ENCODE results near the gene ERBB3. TPM values are rescaled to one million over a fixed set of nuclear protein-coding genes. Genes with fewer than 3 reads are reported as not detected.
A peak's percentile ranks its signal among the peaks of the same experiment; 100 is the strongest.
"Not testable (repeated sequence)": the region's sequence is repeated elsewhere in the genome, so short reads cannot be mapped to it uniquely, and the experiment has no call there.

ERBB3 gene
- total RNA-seq, 2 experiments from 2014 or later: 2.3 to 2.5 TPM

DNA sequence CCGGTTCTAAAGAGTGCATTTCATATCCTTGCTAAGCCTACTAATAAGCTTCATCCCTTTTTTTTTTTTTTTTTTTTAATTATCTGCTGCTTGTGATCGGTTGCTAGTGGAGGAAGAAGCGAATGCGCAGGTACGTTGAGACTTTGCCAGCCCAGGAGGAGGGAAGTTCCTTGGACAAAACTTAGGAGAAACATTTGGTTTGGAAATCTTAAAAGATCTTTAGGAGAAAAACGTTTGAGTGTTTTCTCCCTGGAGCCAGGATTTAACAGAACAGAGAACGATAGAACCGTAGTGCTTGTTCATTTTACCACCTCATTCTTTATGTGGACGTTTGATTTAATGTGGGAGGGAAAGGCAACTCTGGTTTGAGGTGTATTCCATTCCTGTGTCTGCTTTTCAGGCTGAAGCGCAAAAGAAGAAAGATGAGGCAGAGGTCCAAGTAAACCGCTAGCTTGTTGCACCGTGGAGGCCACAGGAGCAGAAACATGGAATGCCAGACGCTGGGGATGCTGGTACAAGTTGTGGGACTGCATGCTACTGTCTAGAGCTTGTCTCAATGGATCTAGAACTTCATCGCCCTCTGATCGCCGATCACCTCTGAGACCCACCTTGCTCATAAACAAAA is 37.2 kb downstream of the ERBB3 start:
- not testable (repeated sequence) for DNase-seq, H3K27me3 Mint-ChIP-seq, H3K9me3 Mint-ChIP-seq
- peaks cover 52% of the 10 kb centered on the region for H3K36me3 Mint-ChIP-seq (ENCODE audit: low read depth)
- peak overlapping the region; percentile 99 for H3K4me3 Mint-ChIP-seq
- POLR2A ChIA-PET: interaction anchor here (0.6 to 6.3 kb wide), 27 partner anchors 11 to 1404 kb away, joined by 3 to 226 read pairs (median 7); partner anchors contain the start of genes CNPY2, DDIT3, ERBB3 and ESYT1
- CTCF ChIA-PET: interaction anchor here (0.5 to 15.1 kb wide), 24 partner anchors 10 to 1654 kb away, joined by 3 to 271 read pairs (median 8); partner anchors contain the start of genes ESYT1, MYL6, MYL6B and ORMDL2
- H3K4me1 Mint-ChIP-seq: peaks cover 37% of the 10 kb centered on the region
- H3K27ac Mint-ChIP-seq: peak overlapping the region; percentile 99

DNA sequence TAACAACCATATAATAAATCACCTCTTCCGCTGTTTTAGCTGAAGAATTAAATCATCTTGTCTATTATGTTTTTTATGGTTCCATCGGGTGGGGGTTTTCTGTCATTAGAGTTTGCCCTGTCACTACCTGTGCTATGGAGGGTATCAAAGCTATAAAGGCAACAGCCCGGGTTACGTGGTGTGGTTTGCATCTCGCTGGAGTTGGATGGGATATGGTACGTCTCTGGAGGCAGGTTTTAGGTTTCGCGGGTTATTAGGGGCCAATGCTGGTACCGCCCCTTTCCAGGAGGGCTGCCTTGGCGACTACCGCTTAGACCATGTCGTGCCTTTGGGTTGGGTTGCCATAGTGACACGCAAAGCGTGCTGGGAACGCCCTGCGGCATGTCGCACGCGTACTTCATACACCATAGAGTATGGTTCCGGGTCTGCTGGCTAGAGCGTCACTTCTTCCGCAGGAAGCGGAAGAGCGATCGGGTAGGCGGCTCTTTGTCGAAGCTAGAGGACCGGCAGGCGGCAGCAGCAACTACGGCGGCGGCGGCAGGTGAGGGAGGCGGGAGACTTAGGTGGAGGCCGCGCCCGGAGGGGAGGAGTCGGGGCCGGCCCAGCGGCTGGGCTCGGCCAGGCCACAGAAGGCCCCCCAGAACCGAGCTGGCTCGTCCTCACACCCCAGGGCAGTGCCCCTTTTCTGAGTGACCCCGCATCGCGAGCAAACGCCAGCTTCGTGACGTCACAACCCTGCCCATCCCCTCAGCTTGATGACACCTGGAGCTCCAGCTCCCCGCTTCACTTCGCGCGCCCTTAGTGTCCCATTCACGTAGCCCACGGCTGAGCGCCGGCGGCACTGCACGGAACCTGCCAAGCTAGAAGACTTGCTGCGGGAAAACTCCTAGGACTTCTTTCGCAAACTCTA is 38.1 kb downstream of the ERBB3 start, which contains the start of gene ZC3H10:
Gene ZC3H10, plus strand, starts transcription at position 489 of the 910 bp plus-strand sequence. CDS start 2,297 bp downstream, outside the sequence.
- Mint-ChIP-seq H3K4me3 (peak within 1 kb of the TSS; percentile 99), H3K27ac (peak within 1 kb of the TSS; percentile 99), H3K36me3 (ENCODE audit: low read depth) (peaks cover 44% of the 10 kb centered on the region), H3K4me1 (peaks cover 40% of the 10 kb centered on the region), H3K9me3 (no peaks in the 10 kb centered on the region), H3K27me3 (no peaks in the 10 kb centered on the region)
- CTCF ChIA-PET: interaction anchor here (0.5 to 15.1 kb wide), 41 partner anchors 9 to 1467 kb away, joined by 3 to 271 read pairs (median 4); partner anchors contain the start of genes ESYT1, MYL6, MYL6B and ORMDL2
- DNase-seq: peak; percentile 99
- POLR2A ChIA-PET: interaction anchor here (0.6 to 6.3 kb wide), 39 partner anchors 11 to 1403 kb away, joined by 3 to 226 read pairs (median 5); partner anchors contain the start of genes ANKRD52, CNPY2, DDIT3 and ESYT1

GRCh38 chr12:56118688-56119357 is 38.9 kb downstream of the ERBB3 start:
- CTCF ChIA-PET: interaction anchor here (0.7 to 15.1 kb wide), 33 partner anchors 9 to 380 kb away, joined by 3 to 271 read pairs (median 5); partner anchors contain the start of genes ESYT1, MYL6, MYL6B and ORMDL2
- POLR2A ChIA-PET: interaction anchor here (0.6 to 6.3 kb wide), 34 partner anchors 10 to 1402 kb away, joined by 3 to 226 read pairs (median 5); partner anchors contain the start of genes ANKRD52, CNPY2, DDIT3 and ESYT1

GRCh38 chr12:56119361-56119796 is 39.4 kb downstream of the ERBB3 start:
- CTCF ChIA-PET: interaction anchor here (0.6 to 15.1 kb wide), 20 partner anchors 8 to 380 kb away, joined by 3 to 271 read pairs (median 12); partner anchors contain the start of genes ERBB3, ESYT1, MYL6 and MYL6B
- H3K4me3 Mint-ChIP-seq: peak overlapping the region; percentile 99
- DNase-seq: peak; percentile 67
- POLR2A ChIA-PET: interaction anchor here (1.1 to 6.3 kb wide), 12 partner anchors 9 to 330 kb away, joined by 3 to 226 read pairs (median 30); partner anchors contain the start of genes ANKRD52, ESYT1, MYL6 and MYL6B
- no peaks in the 10 kb centered on the region for H3K9me3 Mint-ChIP-seq
- H3K4me1 Mint-ChIP-seq: peaks cover 44% of the 10 kb centered on the region
- peak overlapping the region; percentile 99 for H3K27ac Mint-ChIP-seq
- H3K36me3 Mint-ChIP-seq (ENCODE audit: low read depth): peaks cover 37% of the 10 kb centered on the region
- no peaks in the 10 kb centered on the region for H3K27me3 Mint-ChIP-seq

More at GRCh38 chr12:56118688-56119357, 38.9 kb downstream of the ERBB3 start:
- no peak for DNase-seq
- peaks cover 38% of the 10 kb centered on the region for H3K36me3 Mint-ChIP-seq (ENCODE audit: low read depth)
- H3K9me3 Mint-ChIP-seq: no peaks in the 10 kb centered on the region
- no peaks in the 10 kb centered on the region for H3K27me3 Mint-ChIP-seq
- H3K4me3 Mint-ChIP-seq: peak overlapping the region; percentile 99
- H3K4me1 Mint-ChIP-seq: peaks cover 43% of the 10 kb centered on the region
- H3K27ac Mint-ChIP-seq: peak overlapping the region; percentile 99

DNA sequence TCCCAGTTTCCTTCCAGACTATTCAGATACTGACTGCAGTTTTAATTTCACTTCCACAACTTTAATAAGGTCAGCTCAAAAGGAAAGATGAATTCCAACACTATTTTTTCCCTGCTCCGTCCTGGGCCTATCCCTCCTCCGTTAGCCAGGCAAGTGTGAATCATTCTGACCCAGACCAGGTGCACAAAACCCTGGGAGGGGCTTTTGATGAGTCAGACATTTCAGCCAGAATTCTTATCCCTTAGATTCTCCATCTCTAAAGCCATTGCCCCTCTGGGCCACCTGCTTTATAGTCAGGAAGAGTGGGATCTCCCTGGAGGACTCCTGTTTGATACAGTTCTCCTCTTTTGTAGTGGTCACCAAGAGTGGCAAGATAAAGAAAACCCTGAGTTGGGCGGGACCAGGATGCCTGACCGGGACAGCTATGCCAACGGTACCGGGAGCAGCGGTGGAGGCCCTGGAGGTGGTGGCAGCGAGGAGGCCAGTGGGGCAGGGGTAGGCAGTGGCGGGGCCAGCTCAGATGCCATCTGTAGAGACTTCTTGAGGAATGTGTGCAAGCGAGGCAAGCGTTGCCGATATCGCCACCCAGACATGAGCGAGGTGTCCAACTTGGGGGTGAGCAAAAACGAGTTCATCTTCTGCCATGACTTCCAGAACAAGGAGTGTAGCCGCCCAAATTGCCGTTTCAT is 40.3 kb downstream of the ERBB3 start:
- POLR2A ChIA-PET: interaction anchor here (1.1 to 6.3 kb wide), 7 partner anchors 15 to 329 kb away, joined by 3 to 226 read pairs (median 39); partner anchors contain the start of genes MYL6, PA2G4, RNF41 and SMARCC2

DNA sequence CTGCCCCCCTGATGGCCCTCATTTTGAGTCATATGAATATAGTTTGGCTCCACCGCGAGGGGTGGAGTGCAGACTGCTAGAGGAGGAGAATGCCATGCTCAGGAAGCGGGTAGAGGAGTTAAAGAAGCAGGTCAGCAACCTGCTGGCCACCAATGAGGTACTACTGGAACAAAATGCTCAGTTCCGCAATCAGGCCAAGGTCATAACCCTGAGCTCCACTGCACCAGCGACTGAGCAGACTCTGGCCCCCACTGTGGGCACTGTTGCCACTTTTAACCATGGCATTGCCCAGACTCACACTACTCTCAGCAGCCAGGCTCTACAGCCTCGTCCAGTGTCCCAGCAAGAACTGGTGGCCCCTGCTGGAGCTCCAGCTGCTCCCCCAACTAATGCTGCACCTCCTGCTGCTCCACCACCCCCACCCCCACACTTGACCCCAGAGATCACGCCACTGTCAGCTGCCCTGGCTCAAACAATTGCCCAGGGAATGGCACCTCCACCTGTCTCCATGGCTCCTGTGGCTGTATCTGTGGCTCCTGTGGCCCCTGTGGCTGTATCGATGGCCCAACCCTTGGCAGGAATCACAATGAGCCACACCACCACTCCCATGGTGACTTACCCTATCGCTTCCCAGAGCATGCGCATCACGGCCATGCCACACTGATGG is 41.4 kb downstream of the ERBB3 start:
- peaks cover 52% of the 10 kb centered on the region for H3K4me1 Mint-ChIP-seq
- no peak overlapping the region for H3K27ac Mint-ChIP-seq
- H3K9me3 Mint-ChIP-seq: no peaks in the 10 kb centered on the region
- no peak for DNase-seq
- peaks cover 36% of the 10 kb centered on the region for H3K36me3 Mint-ChIP-seq (ENCODE audit: low read depth)
- POLR2A ChIA-PET: no interaction called here
- no peak overlapping the region for H3K4me3 Mint-ChIP-seq
- CTCF ChIA-PET: interaction anchor here (4.4 to 15.1 kb wide), 2 partner anchors 67 to 101 kb away, joined by 44 to 271 read pairs; partner anchors contain the start of genes RNF41 and SMARCC2
- no peaks in the 10 kb centered on the region for H3K27me3 Mint-ChIP-seq

More for the DNA sequence above, 40.3 kb downstream of the ERBB3 start:
- no peak overlapping the region for H3K27ac Mint-ChIP-seq
- peaks cover 47% of the 10 kb centered on the region for H3K4me1 Mint-ChIP-seq
- no peaks in the 10 kb centered on the region for H3K27me3 Mint-ChIP-seq
- H3K36me3 Mint-ChIP-seq (ENCODE audit: low read depth): peaks cover 36% of the 10 kb centered on the region
- CTCF ChIA-PET: interaction anchor here (0.6 to 15.1 kb wide), 13 partner anchors 7 to 372 kb away, joined by 3 to 271 read pairs (median 18); partner anchors contain the start of genes ERBB3, ESYT1, MYL6 and PA2G4
- no peak overlapping the region for H3K4me3 Mint-ChIP-seq
- no peaks in the 10 kb centered on the region for H3K9me3 Mint-ChIP-seq
- no peak for DNase-seq

DNA sequence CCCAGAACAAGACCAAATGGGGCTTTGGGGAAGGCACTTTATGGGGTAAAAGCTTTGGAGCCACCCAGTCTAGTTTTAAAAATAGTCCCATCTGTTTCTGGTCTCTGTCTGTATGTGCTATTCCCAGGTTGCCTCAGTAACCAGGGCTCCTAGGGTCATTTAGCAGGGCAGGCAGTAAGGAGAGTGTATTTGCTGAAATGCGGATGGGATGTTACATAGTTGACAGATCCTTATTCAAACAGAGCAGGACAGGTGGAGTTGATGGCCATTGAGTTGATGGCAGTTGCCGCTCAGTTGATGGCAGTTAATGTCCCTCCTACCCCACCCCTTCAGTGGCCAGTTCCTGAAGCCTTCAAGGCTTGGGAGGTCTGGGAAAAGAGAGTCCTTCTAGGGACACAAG is 42.7 kb downstream of the ERBB3 start:
- Mint-ChIP-seq H3K27ac (no peak overlapping the region), H3K27me3 (no peaks in the 10 kb centered on the region), H3K36me3 (ENCODE audit: low read depth) (peaks cover 23% of the 10 kb centered on the region), H3K9me3 (no peaks in the 10 kb centered on the region), H3K4me3 (no peak overlapping the region), H3K4me1 (peaks cover 62% of the 10 kb centered on the region)
- ChIA-PET POLR2A (interaction anchor here (1.1 to 8.9 kb wide), 2 partner anchors 29 to 66 kb away, joined by 3 to 114 read pairs; partner anchors contain the start of gene SMARCC2), CTCF (interaction anchor here (0.7 to 15.1 kb wide), 7 partner anchors 12 to 116 kb away, joined by 3 to 271 read pairs (median 5); partner anchors contain the start of genes MYL6, MYL6B, RNF41 and SMARCC2)
- DNase-seq: no peak

DNA sequence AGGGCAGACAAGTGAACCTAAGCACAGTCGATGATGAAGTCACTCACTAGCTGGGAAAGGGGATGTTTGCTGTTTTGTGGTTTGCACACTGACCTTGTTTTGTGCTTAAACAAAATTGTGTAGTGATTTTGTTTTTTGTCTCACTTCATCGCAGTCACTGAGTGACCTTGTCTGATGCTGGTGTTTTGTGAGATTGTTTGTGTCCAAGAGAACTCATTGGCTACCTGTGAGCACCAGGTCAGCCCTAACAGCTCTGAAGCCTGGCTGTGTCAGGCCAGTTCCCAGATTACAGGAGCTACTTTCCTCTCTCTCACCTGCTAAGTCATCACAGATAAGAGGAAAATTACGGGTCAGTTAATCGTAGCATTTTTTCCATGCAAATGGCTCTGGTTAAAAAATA is 44.2 kb downstream of the ERBB3 start:
- ChIA-PET CTCF (interaction anchor here (1.2 to 15.1 kb wide), 9 partner anchors 28 to 134 kb away, joined by 3 to 271 read pairs (median 7); partner anchors contain the start of genes ANKRD52, MYL6, MYL6B and RNF41), POLR2A (interaction anchor here (0.7 to 11.6 kb wide), 7 partner anchors 7 to 98 kb away, joined by 3 to 178 read pairs (median 12); partner anchors contain the start of genes MYL6, MYL6B, PA2G4 and RNF41)
- Mint-ChIP-seq H3K36me3 (ENCODE audit: low read depth) (peaks cover 28% of the 10 kb centered on the region), H3K4me1 (peaks cover 53% of the 10 kb centered on the region), H3K9me3 (no peaks in the 10 kb centered on the region), H3K27me3 (no peaks in the 10 kb centered on the region), H3K4me3 (no peak overlapping the region), H3K27ac (peak overlapping the region; percentile 50)
- DNase-seq: no peak

DNA sequence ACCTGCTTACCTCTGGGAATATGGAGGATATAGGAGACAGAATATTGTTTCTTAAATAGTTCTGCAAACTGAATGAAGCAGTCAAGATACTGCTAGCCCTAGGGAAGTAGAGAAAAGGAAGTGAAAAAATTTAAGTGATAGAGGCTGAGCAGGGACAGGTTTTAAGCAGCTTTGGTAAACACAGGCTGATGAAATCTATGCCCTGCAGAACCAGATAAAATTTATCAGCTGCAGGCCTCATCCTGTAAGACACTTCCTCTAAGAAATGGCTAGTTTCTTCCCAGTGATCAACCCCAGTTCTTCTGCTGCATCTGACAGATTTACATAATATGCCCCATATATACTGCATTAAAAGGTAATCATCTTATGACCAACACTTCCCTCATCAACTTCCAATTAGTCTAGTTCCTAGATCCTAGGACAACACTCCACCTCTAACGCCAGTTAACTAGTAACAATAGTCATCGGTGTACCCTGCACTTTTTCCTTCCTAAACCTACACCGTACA is 46.8 kb downstream of the ERBB3 start:
- Mint-ChIP-seq H3K4me1 (peaks cover 69% of the 10 kb centered on the region), H3K9me3 (peaks cover 5% of the 10 kb centered on the region), H3K27ac (peak overlapping the region; percentile 94), H3K4me3 (peak overlapping the region; percentile 97), H3K27me3 (no peaks in the 10 kb centered on the region), H3K36me3 (ENCODE audit: low read depth) (peaks cover 41% of the 10 kb centered on the region)
- DNase-seq: no peak
- ChIA-PET CTCF (interaction anchor here (1.0 to 15.1 kb wide), 11 partner anchors 9 to 389 kb away, joined by 3 to 271 read pairs (median 7); partner anchors contain the start of genes MYL6, MYL6B, PA2G4 and RPL41), POLR2A (interaction anchor here (1.6 to 11.6 kb wide), 8 partner anchors 10 to 96 kb away, joined by 4 to 178 read pairs (median 42); partner anchors contain the start of genes MYL6, MYL6B, PA2G4 and RPL41)

- CTCF ChIA-PET: interaction anchor here (0.6 to 15.1 kb wide), 21 partner anchors 10 to 546 kb away, joined by 3 to 271 read pairs (median 4); partner anchors contain the start of genes ANKRD52, MYL6, MYL6B and ORMDL2
- peak overlapping the region; percentile 94 for H3K27ac Mint-ChIP-seq
- H3K27me3 Mint-ChIP-seq: no peaks in the 10 kb centered on the region
- peak overlapping the region; percentile 97 for H3K4me3 Mint-ChIP-seq
- H3K36me3 Mint-ChIP-seq (ENCODE audit: low read depth): peaks cover 48% of the 10 kb centered on the region
- no peak for DNase-seq
- peaks cover 74% of the 10 kb centered on the region for H3K4me1 Mint-ChIP-seq
- POLR2A ChIA-PET: interaction anchor here (0.7 to 11.6 kb wide), 21 partner anchors 11 to 341 kb away, joined by 3 to 178 read pairs (median 6); partner anchors contain the start of genes ANKRD52, IL23A, MYL6 and MYL6B
- peaks cover 5% of the 10 kb centered on the region for H3K9me3 Mint-ChIP-seq
These were observed 47.5 kb downstream of the ERBB3 start for GRCh38 chr12:56127485-56127887.
